ENCODE results near the gene NSMF. TPM values are rescaled to one million over a fixed set of nuclear protein-coding genes. Genes with fewer than 3 reads are reported as not detected.

NSMF gene
- total and polyA plus RNA-seq, 2 of the 8 experiments (the other 6 are each of a cell fraction or from before 2014, with no cell fraction given) = 56.7 to 65.1 TPM

DNA sequence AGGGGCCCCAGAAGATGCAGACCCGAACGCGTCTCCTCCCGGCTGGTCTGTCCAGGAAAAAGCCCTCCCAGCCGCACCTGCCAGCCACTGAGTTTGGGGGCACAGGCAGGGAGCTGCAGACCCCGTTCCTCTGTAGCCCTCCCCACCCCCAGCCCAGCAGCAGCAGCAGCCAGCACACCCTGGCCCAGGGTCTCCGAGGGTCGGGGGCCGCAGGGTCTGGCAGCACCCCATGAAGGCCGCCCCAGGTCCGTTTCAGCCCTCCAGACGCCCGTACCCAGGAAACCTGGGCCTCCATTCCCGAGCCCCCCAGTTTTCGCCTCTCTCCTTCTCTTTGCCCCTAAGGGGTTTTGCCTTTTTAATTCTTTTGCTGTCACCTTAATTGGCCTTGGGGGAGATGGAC lies 55.9 kb downstream of the NSMF start:
- Histone ChIP-seq H3K4me2 (ENCODE audit: insufficient read depth in 1 of 2, low read depth in 2 of 2, low read length in 2 of 2) (no peak overlapping the region), H3K27ac (ENCODE audit: low read depth, low read length) (no peak overlapping the region), H2BK120ac (replicated peaks; ENCODE audit: low read depth, low read length) (no peak overlapping the region), H3K79me2 (ENCODE audit: control insufficient read depth in 1 of 2, insufficient read depth in 2 of 2, low read length in 2 of 2) (no peaks in the 10 kb centered on the region), H2BK12ac (ENCODE audit: low read depth, low read length) (no peak overlapping the region), H3K4me3 (ENCODE audit: extremely low read depth in 1 of 4, insufficient read depth in 2 of 4, low read depth in 3 of 4, low read length in 4 of 4) (no peak overlapping the region), H3K18ac (ENCODE audit: extremely low read depth, low read length) (no peak overlapping the region), H4K20me1 (replicated peaks in 1 of 2; ENCODE audit: control insufficient read depth in 1 of 2, insufficient read depth in 2 of 2, low read length in 2 of 2) (peaks cover 0 to 6% of the 10 kb centered on the region in 2 experiments), H3K23ac (ENCODE audit: insufficient read length) (no peak overlapping the region), H3K56ac (replicated peaks; ENCODE audit: insufficient read length, low read depth, low read length) (no peak overlapping the region), H3K23me2 (ENCODE audit: low read depth, low read length) (peaks cover 6% of the 10 kb centered on the region; the same call in 1 of the 2 replicates), H2AFZ (ENCODE audit: low read length) (no peak overlapping the region), H3K9ac (replicated peaks in 1 of 4; ENCODE audit: extremely low read depth in 1 of 4, low read depth in 3 of 4, low read length in 3 of 4) (no peak overlapping the region), H2BK5ac (ENCODE audit: low read depth, low read length) (no peak overlapping the region), H3K4ac (replicated peaks; ENCODE audit: insufficient read length, low read depth, low read length) (no peak overlapping the region), H3K79me1 (ENCODE audit: low read depth, low read length) (0 out of 2 replicates have a peak, but pooled peaks cover 2% of the 10 kb centered on the region), H4K91ac (replicated peaks; ENCODE audit: insufficient read length, low read length) (no peak overlapping the region), H4K8ac (ENCODE audit: extremely low read depth, insufficient read depth, low read length) (no peak overlapping the region), H4K5ac (ENCODE audit: insufficient read length, low read depth, low read length) (no peak overlapping the region), H2AK5ac (ENCODE audit: low read depth, low read length) (no peak overlapping the region), H3K9me3 (ENCODE audit: insufficient read depth in 2 of 2, low read depth in 1 of 2, low read length in 1 of 2) (no peaks in the 10 kb centered on the region; a peak in 1 of 4 replicates), H2BK20ac (ENCODE audit: low read length) (no peak overlapping the region), H3K27me3 (replicated peaks in 1 of 4; ENCODE audit: control insufficient read depth in 3 of 4, extremely low read depth in 1 of 4, insufficient read depth in 3 of 4, low read length in 3 of 4) (peaks cover 0 to 3% (median under 1%) of the 10 kb centered on the region in 4 experiments; a peak in 2 of 7 replicates), H3K14ac (ENCODE audit: insufficient read length) (no peak overlapping the region), H3K4me1 (replicated peaks in 1 of 4; ENCODE audit: control insufficient read depth in 3 of 4, insufficient read depth in 4 of 4, low read length in 3 of 4) (peaks cover 0 to 4% (median 2%) of the 10 kb centered on the region in 4 experiments; a peak in 6 of 7 replicates), H2BK15ac (ENCODE audit: low read length) (no peak overlapping the region), H3K36me3 (ENCODE audit: control insufficient read depth in 2 of 4, insufficient read depth in 4 of 4, low read length in 3 of 4) (no peaks in the 10 kb centered on the region)
- FAIRE-seq (no peak), DNase-seq (ENCODE audit: low read depth in 1 of 2, low spot score in 2 of 2) (no peak)
- CTCF ChIA-PET (ENCODE audit: partially characterized antibody) = interaction anchor here (1.2 to 1.4 kb wide), 2 partner anchors 11 to 100 kb away, joined by 3 to 4 read pairs; no protein-coding TSS in a partner anchor
- 85% methylated on average over 6 of the region's 15 CpGs; no CpG with 5 or more reads in 1 of the 2 experiments for WGBS, 2 experiments (ENCODE audit: extremely low coverage in 1 of 2, insufficient coverage in 1 of 2, insufficient read length in 1 of 2, insufficient replicate concordance in 2 of 2, low coverage in 1 of 2, low lambda C conversion rate in 2 of 2, missing lambda C conversion rate in 1 of 2)
- POLR2A ChIA-PET (ENCODE audit: partially characterized antibody) = no interaction called here
- no peak for TF ChIP-seq SP4 (IDR thresholded peaks at IDR 0.05; ENCODE audit: low read length)
- TF ChIP-seq ASH2L (IDR thresholded peaks at IDR 0.05; ENCODE audit: low read length) = no peak
- TF ChIP-seq CBX5 (IDR thresholded peaks at IDR 0.05; ENCODE audit: low read depth, low read length) = no peak
- TF ChIP-seq JUN (IDR thresholded peaks at IDR 0.05; ENCODE audit: low read depth, low read length) = no peak
- TF ChIP-seq PHF8 (conservative IDR thresholded peaks at IDR 0.05; ENCODE audit: low read depth, low read length) = no peak
- TF ChIP-seq RBBP5 (IDR thresholded peaks at IDR 0.05; ENCODE audit: borderline replicate concordance, low read depth, low read length) = no peak
- no peak for TF ChIP-seq EP300 (IDR thresholded peaks at IDR 0.05; ENCODE audit: borderline replicate concordance in 1 of 2, low read depth in 2 of 2, low read length in 2 of 2)
- no peak for TF ChIP-seq TCF12 (IDR thresholded peaks at IDR 0.05; ENCODE audit: low read depth, low read length)
- TF ChIP-seq, protein P1, sequence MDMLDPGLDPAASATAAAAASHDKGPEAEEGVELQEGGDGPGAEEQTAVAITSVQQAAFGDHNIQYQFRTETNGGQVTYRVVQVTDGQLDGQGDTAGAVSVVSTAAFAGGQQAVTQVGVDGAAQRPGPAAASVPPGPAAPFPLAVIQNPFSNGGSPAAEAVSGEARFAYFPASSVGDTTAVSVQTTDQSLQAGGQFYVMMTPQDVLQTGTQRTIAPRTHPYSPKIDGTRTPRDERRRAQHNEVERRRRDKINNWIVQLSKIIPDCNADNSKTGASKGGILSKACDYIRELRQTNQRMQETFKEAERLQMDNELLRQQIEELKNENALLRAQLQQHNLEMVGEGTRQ (IDR thresholded peaks at IDR 0.05; ENCODE audit: low read length) = no peak
- no peak for TF ChIP-seq CTBP2 (IDR thresholded peaks at IDR 0.05; ENCODE audit: borderline replicate concordance, insufficient read depth, insufficient read length, low read length)
- TF ChIP-seq TAF1 (IDR thresholded peaks at IDR 0.05; ENCODE audit: low read depth, low read length) = no peak
- no peak for TF ChIP-seq CHD1 (IDR thresholded peaks at IDR 0.05; ENCODE audit: low read depth, low read length)

Measured in H1 (cell line).